HS-27A (cell line): Measurements from ENCODE around the gene HNRNPA2B1.
A peak's percentile ranks its signal among the peaks of the same experiment; 100 is the strongest.

Source experiments
- DNase-seq: peaks from one replicate; pipeline ENCODE4 v3.0.0-alpha.2; 2012; ENCODE audit warnings: low read depth, missing footprints

Gene HNRNPA2B1

GRCh38 chr7:26200444-26201246, at the start of gene HNRNPA2B1:
TSS of gene HNRNPA2B1 (minus strand) at chr7:26200746. CDS start at chr7:26200577, 169 bp downstream.
- peak; percentile 87 for DNase-seq

- DNase-seq: no peak
Measured at GRCh38 chr7:26250239-26250638, 49.7 kb upstream of the HNRNPA2B1 start.

- no peak for DNase-seq
Measured at GRCh38 chr7:26245150-26245549, 44.6 kb upstream of the HNRNPA2B1 start.

- no peak for DNase-seq
Measured at GRCh38 chr7:26238032-26238431, 37.5 kb upstream of the HNRNPA2B1 start.

GRCh38 chr7:26237035-26237807, 36.7 kb upstream of the HNRNPA2B1 start:
- no peak for DNase-seq

- DNase-seq: no peak
Measured at GRCh38 chr7:26233902-26234511, 33.5 kb upstream of the HNRNPA2B1 start.

- DNase-seq: no peak
Measured at GRCh38 chr7:26227987-26228386, 27.4 kb upstream of the HNRNPA2B1 start.

- DNase-seq: no peak
Measured at GRCh38 chr7:26224359-26224758, 23.8 kb upstream of the HNRNPA2B1 start.

- DNase-seq: no peak
Measured at GRCh38 chr7:26216049-26216448, 15.5 kb upstream of the HNRNPA2B1 start.

GRCh38 chr7:26213807-26214515, 13.4 kb upstream of the HNRNPA2B1 start:
- DNase-seq: no peak

- DNase-seq: no peak
Measured at GRCh38 chr7:26212921-26213718, 12.6 kb upstream of the HNRNPA2B1 start.

GRCh38 chr7:26208040-26208439, 7.5 kb upstream of the HNRNPA2B1 start:
- no peak for DNase-seq

GRCh38 chr7:26203016-26203415, 2.5 kb upstream of the HNRNPA2B1 start:
- no peak for DNase-seq

- no peak for DNase-seq
Measured at GRCh38 chr7:26202019-26202990, 1.8 kb upstream of the HNRNPA2B1 start.

- DNase-seq: no peak
Measured at GRCh38 chr7:26201247-26202018, 887 bp upstream of the HNRNPA2B1 start, which contains the start of gene CBX3. TSS of gene CBX3 (plus strand) at chr7:26201745. CDS start at chr7:26202999, 1,254 bp downstream.

GRCh38 chr7:26200038-26200443, 505 bp downstream of the HNRNPA2B1 start:
- no peak for DNase-seq

GRCh38 chr7:26199301-26200037, 1.1 kb downstream of the HNRNPA2B1 start:
- no peak for DNase-seq

- no peak for DNase-seq
Measured at GRCh38 chr7:26198781-26199169, 1.8 kb downstream of the HNRNPA2B1 start.
